Mesenchymal stem cell (in vitro differentiated cells and primary cell): ENCODE measurements around the gene SIGLEC9.

Experiments used
- DNase-seq: peaks from one replicate; pipeline ENCODE4 v3.0.0-alpha.2; 2013
- H2AFZ ChIP-seq: one replicate; pipeline ENCODE4 v1.6.1; 2013; ENCODE audit warnings: low read depth, mild to moderate bottlenecking, control low read depth, inconsistent platforms, low read length, moderate library complexity
- H2AK5ac ChIP-seq: 2 replicates; pipeline ENCODE4 v1.6.1; 2013; ENCODE audit warnings: low read length, moderate library complexity, mild to moderate bottlenecking, inconsistent platforms; ENCODE audit not compliant: severe bottlenecking
- H2BK120ac ChIP-seq: one replicate; pipeline ENCODE4 v1.6.1; 2013; ENCODE audit warnings: low read depth, mild to moderate bottlenecking, inconsistent platforms, low read length, moderate library complexity
- H2BK12ac ChIP-seq, 2 experiments: one replicate each; pipeline ENCODE4 v1.6.1; 2013; ENCODE audit warnings: inconsistent platforms in 2 of 2, low read length in 2 of 2, mild to moderate bottlenecking in 2 of 2, moderate library complexity in 2 of 2, control low read depth in 1 of 2
- H2BK15ac ChIP-seq: one replicate; pipeline ENCODE4 v1.6.1; 2013; ENCODE audit warnings: mild to moderate bottlenecking, low read depth, inconsistent platforms; ENCODE audit not compliant: poor library complexity, severe bottlenecking
- H2BK5ac ChIP-seq: 2 replicates; pipeline ENCODE4 v1.6.1; 2013; ENCODE audit warnings: low read depth, mild to moderate bottlenecking, low read length, control low read depth, inconsistent platforms; ENCODE audit not compliant: poor library complexity, severe bottlenecking
- H3K14ac ChIP-seq, 2 experiments: one replicate each; pipeline ENCODE4 v1.6.1; 2013; ENCODE audit warnings: inconsistent platforms in 2 of 2, low read length in 2 of 2, control low read depth in 1 of 2, mild to moderate bottlenecking in 1 of 2, moderate library complexity in 1 of 2
- H3K18ac ChIP-seq, 2 experiments: one replicate each; pipeline ENCODE4 v1.6.1; 2013; ENCODE audit warnings: inconsistent platforms in 2 of 2, low read length in 2 of 2, control low read depth in 1 of 2, low read depth in 1 of 2, mild to moderate bottlenecking in 1 of 2
- H3K23ac ChIP-seq, 2 experiments: one replicate each; pipeline ENCODE4 v1.6.1; 2013; ENCODE audit warnings: inconsistent platforms in 2 of 2, low read length in 2 of 2, mild to moderate bottlenecking in 2 of 2, moderate library complexity in 2 of 2, control low read depth in 1 of 2
- H3K27ac ChIP-seq: 2 replicates; pipeline ENCODE4 v1.5.1; 2013; ENCODE audit warnings: mild to moderate bottlenecking, moderate library complexity, low read length, control low read depth, inconsistent platforms; ENCODE audit not compliant: poor library complexity, severe bottlenecking
- H3K27me3 ChIP-seq, 2 experiments: 2 replicates each; pipeline versions ENCODE4 v1.6.1 to v1.7.0; 2013; ENCODE audit warnings: low read length in 2 of 2, mild to moderate bottlenecking in 2 of 2, moderate library complexity in 2 of 2, control low read depth in 1 of 2, inconsistent platforms in 1 of 2; ENCODE audit not compliant: control insufficient read depth in 1 of 2, insufficient read depth in 1 of 2
- H3K36me3 ChIP-seq, 2 experiments: 2 replicates each; pipeline versions ENCODE4 v1.6.1 to v1.7.0; 2013; ENCODE audit warnings: low read length in 2 of 2, control low read depth in 1 of 2, inconsistent platforms in 1 of 2, low read depth in 1 of 2, mild to moderate bottlenecking in 1 of 2; ENCODE audit not compliant: insufficient read depth in 2 of 2, control insufficient read depth in 1 of 2
- H3K4ac ChIP-seq, 2 experiments: one replicate each; pipeline ENCODE4 v1.6.1; 2013; ENCODE audit warnings: inconsistent platforms in 2 of 2, low read length in 2 of 2, mild to moderate bottlenecking in 2 of 2, moderate library complexity in 2 of 2, control low read depth in 1 of 2, low read depth in 1 of 2
- H3K4me1 ChIP-seq: 2 replicates; pipeline ENCODE4 v1.6.1; 2013; ENCODE audit warnings: low read depth, low read length, control low read depth; ENCODE audit not compliant: control insufficient read depth, insufficient read depth
- H3K4me2 ChIP-seq: 2 replicates; pipeline ENCODE4 v1.6.1; 2013; ENCODE audit warnings: low read length, mild to moderate bottlenecking, inconsistent platforms; ENCODE audit not compliant: poor library complexity, severe bottlenecking
- H3K4me3 ChIP-seq, 2 experiments: 2 replicates each; pipeline versions ENCODE4 v1.5.1 to v1.7.0; 2013; ENCODE audit warnings: low read length in 2 of 2, mild to moderate bottlenecking in 2 of 2, control low read depth in 1 of 2, low read depth in 1 of 2; ENCODE audit not compliant: insufficient read depth in 1 of 2
- H3K79me1 ChIP-seq: replicated peaks from 2 replicates; pipeline ENCODE4 v1.6.1; 2013; ENCODE audit warnings: mild to moderate bottlenecking, control low read depth, low read length, inconsistent platforms; ENCODE audit not compliant: poor library complexity, severe bottlenecking
- H3K9ac ChIP-seq: 2 replicates; pipeline ENCODE4 v1.7.0; 2013; ENCODE audit warnings: mild to moderate bottlenecking, low read length, moderate library complexity
- H3K9me3 ChIP-seq: 2 replicates; pipeline ENCODE4 v1.7.0; 2013; ENCODE audit warnings: mild to moderate bottlenecking, low read length; ENCODE audit not compliant: control insufficient read depth
- H4K8ac ChIP-seq: one replicate; pipeline ENCODE4 v1.6.1; 2013; ENCODE audit warnings: inconsistent platforms, mild to moderate bottlenecking, low read length, moderate library complexity
- H4K91ac ChIP-seq: one replicate; pipeline ENCODE4 v1.6.1; 2013; ENCODE audit warnings: mild to moderate bottlenecking, low read length, inconsistent platforms
- WGBS: methylation state at CpG from one replicate; pipeline ENCODE4 v1.1.7; 2013; ENCODE audit warnings: mixed read lengths; 5-methylcytosine and 5-hydroxymethylcytosine counted together

The SIGLEC9 gene

GRCh38 chr19:51111606-51112005 is 13.1 kb upstream of the SIGLEC9 start:
- no peak overlapping the region for H3K4ac ChIP-seq
- H3K4me2 ChIP-seq, result no peak overlapping the region
- peaks cover 7% of the 10 kb centered on the region for H3K79me1 ChIP-seq
- no peak overlapping the region for H3K9ac ChIP-seq
- peaks cover 4 to 51% of the 10 kb centered on the region in 2 experiments for H3K27me3 ChIP-seq
- no peak overlapping the region for H2BK12ac ChIP-seq
- no peak overlapping the region for H4K91ac ChIP-seq
- no peaks in the 10 kb centered on the region for H3K36me3 ChIP-seq
- H3K9me3 ChIP-seq, result no peaks in the 10 kb centered on the region
- H3K4me1 ChIP-seq, result peaks cover 11% of the 10 kb centered on the region
- H2BK120ac ChIP-seq, result no peak overlapping the region
- no peak overlapping the region for H3K23ac ChIP-seq
- no peak for DNase-seq
- no peak overlapping the region for H2AK5ac ChIP-seq
- no peak overlapping the region for H3K18ac ChIP-seq
- H2BK5ac ChIP-seq, result no peak overlapping the region
- no peak overlapping the region for H3K27ac ChIP-seq
- H2BK15ac ChIP-seq, result no peak overlapping the region
- H3K14ac ChIP-seq, result no peak overlapping the region
- H3K4me3 ChIP-seq, result no peak overlapping the region
- WGBS, result 47% methylated on average over 6 of the region's 6 CpGs
- H4K8ac ChIP-seq, result no peak overlapping the region
- no peak overlapping the region for H2AFZ ChIP-seq

- Histone ChIP-seq H3K9me3 (no peaks in the 10 kb centered on the region), H3K27me3 (peaks cover 4 to 59% of the 10 kb centered on the region in 2 experiments), H3K14ac (no peak overlapping the region), H2AK5ac (no peak overlapping the region), H2BK15ac (no peak overlapping the region), H3K27ac (no peak overlapping the region), H3K9ac (no peak overlapping the region), H2BK120ac (no peak overlapping the region), H3K79me1 (no peaks in the 10 kb centered on the region), H3K18ac (no peak overlapping the region), H3K4me3 (no peak overlapping the region), H4K8ac (no peak overlapping the region), H3K4me1 (no peaks in the 10 kb centered on the region), H3K23ac (no peak overlapping the region), H2BK5ac (no peak overlapping the region), H3K4me2 (no peak overlapping the region), H2AFZ (no peak overlapping the region), H2BK12ac (no peak overlapping the region), H3K4ac (no peak overlapping the region), H4K91ac (no peak overlapping the region), H3K36me3 (no peaks in the 10 kb centered on the region)
- 86% methylated on average over 6 of the region's 6 CpGs for WGBS
- DNase-seq, result no peak
These were observed 10.5 kb upstream of the SIGLEC9 start for GRCh38 chr19:51114087-51114729.

- no peak overlapping the region for H2AK5ac ChIP-seq
- no peak overlapping the region for H2BK12ac ChIP-seq
- no peak overlapping the region for H3K23ac ChIP-seq
- H3K4me1 ChIP-seq, result no peaks in the 10 kb centered on the region
- no peak overlapping the region for H2AFZ ChIP-seq
- H3K9me3 ChIP-seq, result no peaks in the 10 kb centered on the region
- H3K18ac ChIP-seq, result no peak overlapping the region
- no peak overlapping the region for H3K4me2 ChIP-seq
- no peak overlapping the region for H4K91ac ChIP-seq
- H2BK120ac ChIP-seq, result no peak overlapping the region
- DNase-seq, result no peak
- H3K4me3 ChIP-seq, result no peak overlapping the region
- H2BK5ac ChIP-seq, result no peak overlapping the region
- H3K9ac ChIP-seq, result no peak overlapping the region
- no peak overlapping the region for H3K27ac ChIP-seq
- no peak overlapping the region for H2BK15ac ChIP-seq
- H3K27me3 ChIP-seq, result peaks cover 0 to 46% of the 10 kb centered on the region in 2 experiments
- WGBS, result 75% methylated on average over 5 of the region's 6 CpGs
- H3K4ac ChIP-seq, result no peak overlapping the region
- no peak overlapping the region for H3K14ac ChIP-seq
- no peak overlapping the region for H4K8ac ChIP-seq
- no peaks in the 10 kb centered on the region for H3K79me1 ChIP-seq
- no peaks in the 10 kb centered on the region for H3K36me3 ChIP-seq
These were observed 7.9 kb upstream of the SIGLEC9 start for GRCh38 chr19:51116736-51117286.

GRCh38 chr19:51119101-51119500 is 5.6 kb upstream of the SIGLEC9 start:
- Histone ChIP-seq H3K18ac (no peak overlapping the region), H3K23ac (no peak overlapping the region), H3K79me1 (no peaks in the 10 kb centered on the region), H4K91ac (no peak overlapping the region), H3K9ac (peak overlapping the region; percentile 7), H3K27me3 (peaks cover 0 to 25% of the 10 kb centered on the region in 2 experiments), H3K4me2 (no peak overlapping the region), H2BK120ac (no peak overlapping the region), H4K8ac (peak overlapping the region; percentile 19), H3K27ac (no peak overlapping the region), H2AK5ac (no peak overlapping the region), H2BK5ac (no peak overlapping the region), H3K14ac (no peak overlapping the region), H3K4me3 (no peak overlapping the region), H3K4me1 (no peaks in the 10 kb centered on the region), H2BK15ac (no peak overlapping the region), H2AFZ (no peak overlapping the region), H2BK12ac (no peak overlapping the region), H3K36me3 (no peaks in the 10 kb centered on the region), H3K4ac (no peak overlapping the region), H3K9me3 (no peaks in the 10 kb centered on the region)
- DNase-seq, result no peak
- 67% methylated on average over 3 of the region's 4 CpGs for WGBS
